ENCODE data around the gene JAML.

Gene JAML

GRCh38 chr11:118153516-118153915 is 71.3 kb downstream of the JAML start:
- FAIRE-seq, result peak; percentile 31
- no peak for DNase-seq (ENCODE audit: insufficient read length, low spot score)
- TF ChIP-seq SPI1 (IDR thresholded peaks at IDR 0.05; ENCODE audit: low read depth, low read length) (no peak), POU2F2 (IDR thresholded peaks at IDR 0.05; ENCODE audit: low read depth, low read length) (no peak), PAX5 (IDR thresholded peaks at IDR 0.05; ENCODE audit: insufficient read depth, low read length, severe bottlenecking) (no peak), POLR2AphosphoS5 (IDR thresholded peaks at IDR 0.05; ENCODE audit: low read depth, low read length) (no peak), TAF1 (IDR thresholded peaks at IDR 0.05; ENCODE audit: low read depth, low read length) (no peak), POLR2A (IDR thresholded peaks at IDR 0.05; ENCODE audit: low read depth, low read length) (no peak)

DNA sequence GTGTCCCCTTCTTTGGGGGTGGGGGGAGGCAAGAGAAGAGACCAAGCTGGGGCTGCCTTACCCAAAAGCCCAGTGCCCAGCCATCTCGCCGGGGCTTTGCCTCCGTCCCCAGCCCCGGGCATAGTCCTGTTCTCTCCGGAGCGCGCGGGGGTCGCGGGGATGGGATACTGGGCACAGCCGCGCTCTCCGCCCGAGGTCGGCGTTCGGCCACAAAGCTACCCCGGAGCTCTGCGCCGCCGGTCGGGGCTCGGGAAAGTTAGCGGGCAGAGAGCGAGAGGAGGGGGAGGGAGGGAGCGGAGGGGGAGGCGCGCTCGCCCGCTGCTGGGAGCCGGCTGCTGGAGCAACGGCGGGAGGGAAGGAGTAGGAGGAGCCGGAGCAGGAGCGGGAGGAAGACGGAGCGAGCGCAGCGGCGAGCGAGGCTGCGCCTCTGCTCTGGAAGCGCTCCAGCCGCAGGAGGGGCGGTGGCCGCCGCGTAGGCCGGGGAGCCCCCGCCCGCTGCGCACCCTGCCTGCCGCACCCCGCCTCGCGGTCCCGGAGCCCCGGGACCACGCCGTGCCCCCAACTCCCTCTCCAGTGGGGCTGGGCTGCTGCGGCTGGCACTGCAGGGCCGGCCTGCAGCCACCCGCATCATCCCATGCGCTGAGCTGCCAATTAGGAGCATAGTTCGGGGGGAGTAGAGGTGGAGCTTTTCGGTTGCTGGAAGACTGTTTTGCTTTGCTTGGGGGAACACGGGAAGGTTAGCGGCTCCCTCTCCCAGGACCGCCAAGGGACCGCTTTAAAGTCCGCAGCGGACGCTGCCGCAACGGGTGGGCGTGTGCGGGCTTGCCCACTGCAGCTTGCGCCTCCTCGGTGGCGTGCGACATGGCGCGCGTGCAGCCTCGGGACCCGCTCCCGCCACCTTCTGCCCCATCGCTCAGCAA is 72.0 kb downstream of the JAML start, which contains the start of gene SCN4B:
Gene SCN4B, minus strand, starts transcription at position 272 of the 920 bp plus-strand sequence. Its CDS starts 150 bp downstream, at position 122.
- no peak for TF ChIP-seq SPI1 (IDR thresholded peaks at IDR 0.05; ENCODE audit: low read depth, low read length)
- no peak for TF ChIP-seq POU2F2 (IDR thresholded peaks at IDR 0.05; ENCODE audit: low read depth, low read length)
- FAIRE-seq, result peak; percentile 54
- peak; percentile 43 for DNase-seq (ENCODE audit: insufficient read length, low spot score)

DNA sequence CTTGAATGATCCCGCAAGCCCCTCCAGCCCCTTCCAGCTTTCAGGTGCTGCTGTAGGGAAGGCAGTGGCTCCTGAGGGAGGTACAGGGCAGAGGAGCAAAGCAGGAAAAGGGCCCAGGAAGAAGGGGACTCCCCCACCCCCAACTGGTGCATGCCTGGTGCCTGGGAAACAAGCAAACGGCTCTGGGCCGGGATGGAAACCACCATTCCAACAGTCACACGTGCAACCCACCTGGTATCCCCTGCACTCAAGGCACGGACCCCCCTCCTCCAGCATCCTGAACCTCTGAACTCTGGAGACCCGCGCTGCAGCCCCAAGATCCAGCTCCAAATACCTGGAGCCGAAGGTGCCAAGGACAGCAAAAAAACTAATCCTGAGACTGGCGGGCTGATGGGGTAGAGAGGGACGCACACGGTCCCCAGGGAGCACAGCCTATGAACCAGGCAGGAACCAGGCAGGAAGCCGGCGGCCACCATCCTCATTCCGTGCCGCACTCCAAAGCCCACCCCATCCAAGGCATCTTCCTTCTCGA is 72.7 kb downstream of the JAML start:
- DNase-seq (ENCODE audit: insufficient read length, low spot score) (no peak), FAIRE-seq (no peak)
- TF ChIP-seq POLR2AphosphoS5 (IDR thresholded peaks at IDR 0.05; ENCODE audit: low read depth, low read length) (no peak), POU2F2 (IDR thresholded peaks at IDR 0.05; ENCODE audit: low read depth, low read length) (no peak), POLR2A (IDR thresholded peaks at IDR 0.05; ENCODE audit: low read depth, low read length) (no peak), SPI1 (IDR thresholded peaks at IDR 0.05; ENCODE audit: low read depth, low read length) (no peak), PAX5 (IDR thresholded peaks at IDR 0.05; ENCODE audit: insufficient read depth, low read length, severe bottlenecking) (no peak), TAF1 (IDR thresholded peaks at IDR 0.05; ENCODE audit: low read depth, low read length) (no peak)

GRCh38 chr11:118151431-118151830 is 73.4 kb downstream of the JAML start:
- FAIRE-seq, result no peak
- TF ChIP-seq TAF1 (IDR thresholded peaks at IDR 0.05; ENCODE audit: low read depth, low read length) (no peak), SPI1 (IDR thresholded peaks at IDR 0.05; ENCODE audit: low read depth, low read length) (no peak), POU2F2 (IDR thresholded peaks at IDR 0.05; ENCODE audit: low read depth, low read length) (no peak), PAX5 (IDR thresholded peaks at IDR 0.05; ENCODE audit: insufficient read depth, low read length, severe bottlenecking) (no peak), POLR2A (IDR thresholded peaks at IDR 0.05; ENCODE audit: low read depth, low read length) (no peak), POLR2AphosphoS5 (IDR thresholded peaks at IDR 0.05; ENCODE audit: low read depth, low read length) (no peak)
- DNase-seq (ENCODE audit: insufficient read length, low spot score), result no peak

DNA sequence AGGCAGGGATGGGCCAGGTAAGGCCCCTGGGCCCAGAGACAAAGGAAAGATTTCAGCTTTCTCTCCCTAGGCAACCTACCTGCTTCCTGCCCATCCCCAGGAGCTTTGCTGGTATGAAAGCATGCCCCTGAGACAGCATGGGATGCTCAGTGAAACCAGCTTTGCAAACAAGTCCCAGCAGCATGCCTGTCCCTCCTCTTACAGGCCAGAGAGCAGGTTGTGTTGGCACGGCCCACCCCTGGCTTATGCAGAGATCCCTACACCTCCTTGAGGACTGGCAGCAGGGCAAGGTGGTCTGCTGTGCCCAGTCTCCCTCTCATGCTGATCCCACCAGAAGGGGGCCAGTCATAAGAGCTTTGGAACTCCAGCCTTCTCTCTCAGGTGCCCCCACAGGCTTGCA is 75.3 kb downstream of the JAML start:
- TF ChIP-seq TAF1 (IDR thresholded peaks at IDR 0.05; ENCODE audit: low read depth, low read length) (no peak), POU2F2 (IDR thresholded peaks at IDR 0.05; ENCODE audit: low read depth, low read length) (no peak), POLR2A (IDR thresholded peaks at IDR 0.05; ENCODE audit: low read depth, low read length) (no peak), PAX5 (IDR thresholded peaks at IDR 0.05; ENCODE audit: insufficient read depth, low read length, severe bottlenecking) (no peak), POLR2AphosphoS5 (IDR thresholded peaks at IDR 0.05; ENCODE audit: low read depth, low read length) (no peak), SPI1 (IDR thresholded peaks at IDR 0.05; ENCODE audit: low read depth, low read length) (no peak)
- FAIRE-seq (no peak), DNase-seq (ENCODE audit: insufficient read length, low spot score) (no peak)

- TF ChIP-seq POU2F2 (IDR thresholded peaks at IDR 0.05; ENCODE audit: low read depth, low read length) (no peak), PAX5 (IDR thresholded peaks at IDR 0.05; ENCODE audit: insufficient read depth, low read length, severe bottlenecking) (no peak), TAF1 (IDR thresholded peaks at IDR 0.05; ENCODE audit: low read depth, low read length) (no peak), POLR2AphosphoS5 (IDR thresholded peaks at IDR 0.05; ENCODE audit: low read depth, low read length) (no peak), SPI1 (IDR thresholded peaks at IDR 0.05; ENCODE audit: low read depth, low read length) (no peak), POLR2A (IDR thresholded peaks at IDR 0.05; ENCODE audit: low read depth, low read length) (no peak)
- DNase-seq (ENCODE audit: insufficient read length, low spot score) (no peak), FAIRE-seq (no peak)
Measured at GRCh38 chr11:118148856-118149255, 76.0 kb downstream of the JAML start.

GRCh38 chr11:118148240-118148639 is 76.6 kb downstream of the JAML start:
- no peak for FAIRE-seq
- no peak for DNase-seq (ENCODE audit: insufficient read length, low spot score)
- TF ChIP-seq POU2F2 (IDR thresholded peaks at IDR 0.05; ENCODE audit: low read depth, low read length) (no peak), POLR2AphosphoS5 (IDR thresholded peaks at IDR 0.05; ENCODE audit: low read depth, low read length) (no peak), SPI1 (IDR thresholded peaks at IDR 0.05; ENCODE audit: low read depth, low read length) (no peak), POLR2A (IDR thresholded peaks at IDR 0.05; ENCODE audit: low read depth, low read length) (no peak), PAX5 (IDR thresholded peaks at IDR 0.05; ENCODE audit: insufficient read depth, low read length, severe bottlenecking) (no peak), TAF1 (IDR thresholded peaks at IDR 0.05; ENCODE audit: low read depth, low read length) (no peak)

DNA sequence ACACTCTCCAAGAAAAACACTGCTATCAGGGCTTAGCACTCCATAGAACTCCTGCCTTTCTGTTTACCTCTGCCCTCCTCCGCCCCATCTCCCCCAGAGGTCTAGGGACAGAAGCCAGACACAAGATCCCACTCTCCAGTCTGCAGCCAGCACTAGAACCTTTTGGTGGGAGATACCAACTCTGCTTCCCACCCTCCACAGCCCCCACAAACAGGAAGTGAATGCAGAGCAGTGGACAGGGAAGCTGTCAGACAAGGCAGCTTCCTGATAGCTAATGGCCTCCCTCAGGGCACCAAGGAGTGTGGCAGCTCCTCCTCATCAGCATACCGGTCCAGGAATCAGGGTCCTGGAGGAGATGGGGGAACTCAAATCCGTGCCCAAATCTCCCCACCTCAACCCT is 77.3 kb downstream of the JAML start:
- no peak for DNase-seq (ENCODE audit: insufficient read length, low spot score)
- no peak for FAIRE-seq
- TF ChIP-seq POU2F2 (IDR thresholded peaks at IDR 0.05; ENCODE audit: low read depth, low read length), result no peak
- no peak for TF ChIP-seq TAF1 (IDR thresholded peaks at IDR 0.05; ENCODE audit: low read depth, low read length)
- TF ChIP-seq PAX5 (IDR thresholded peaks at IDR 0.05; ENCODE audit: insufficient read depth, low read length, severe bottlenecking), result no peak
- no peak for TF ChIP-seq SPI1 (IDR thresholded peaks at IDR 0.05; ENCODE audit: low read depth, low read length)
- TF ChIP-seq POLR2AphosphoS5 (IDR thresholded peaks at IDR 0.05; ENCODE audit: low read depth, low read length), result no peak
- no peak for TF ChIP-seq POLR2A (IDR thresholded peaks at IDR 0.05; ENCODE audit: low read depth, low read length)

GRCh38 chr11:118146554-118146953 is 78.3 kb downstream of the JAML start:
- FAIRE-seq (no peak), DNase-seq (ENCODE audit: insufficient read length, low spot score) (no peak)
- no peak for TF ChIP-seq POU2F2 (IDR thresholded peaks at IDR 0.05; ENCODE audit: low read depth, low read length)
- no peak for TF ChIP-seq TAF1 (IDR thresholded peaks at IDR 0.05; ENCODE audit: low read depth, low read length)
- no peak for TF ChIP-seq PAX5 (IDR thresholded peaks at IDR 0.05; ENCODE audit: insufficient read depth, low read length, severe bottlenecking)
- TF ChIP-seq POLR2A (IDR thresholded peaks at IDR 0.05; ENCODE audit: low read depth, low read length), result no peak
- TF ChIP-seq POLR2AphosphoS5 (IDR thresholded peaks at IDR 0.05; ENCODE audit: low read depth, low read length), result no peak
- no peak for TF ChIP-seq SPI1 (IDR thresholded peaks at IDR 0.05; ENCODE audit: low read depth, low read length)
